PFSK-1 (cell line): ENCODE results near the gene NOTCH2.

Source experiments
- FOXP2 ChIP-seq: optimal IDR thresholded peaks from 2 replicates; pipeline ENCODE3; 2011; ENCODE audit warnings: borderline replicate concordance, control low read depth, inconsistent platforms; ENCODE audit not compliant: insufficient read depth; ENCODE audit errors: extremely low read length, extremely low read depth
- POLR2AphosphoS5 ChIP-seq: IDR thresholded peaks from 2 replicates; pipeline ENCODE4 v1.6.1; 2012; ENCODE audit warnings: low read depth, mild to moderate bottlenecking, control low read depth, low read length, moderate library complexity
- SIN3A ChIP-seq: IDR thresholded peaks from 2 replicates; pipeline ENCODE4 v1.6.1; 2012; ENCODE audit warnings: mild to moderate bottlenecking, low read length, moderate library complexity, borderline replicate concordance; ENCODE audit not compliant: insufficient read depth
- TAF1 ChIP-seq: IDR thresholded peaks from 2 replicates; pipeline ENCODE4 v1.6.1; 2012; ENCODE audit warnings: low read length, control low read depth, borderline replicate concordance; ENCODE audit not compliant: insufficient read depth
- TF ChIP-seq, protein P1 (sequence below), 2 experiments: IDR thresholded peaks; 2 replicates each; pipeline versions ENCODE4 v1.6.1 to v1.8.0; 2011 to 2012; ENCODE audit warnings: low read depth in 2 of 2, low read length in 2 of 2, control low read depth in 1 of 2, inconsistent platforms in 1 of 2, mild to moderate bottlenecking in 1 of 2, moderate library complexity in 1 of 2; ENCODE audit not compliant: insufficient read depth in 1 of 2

NOTCH2 gene

DNA sequence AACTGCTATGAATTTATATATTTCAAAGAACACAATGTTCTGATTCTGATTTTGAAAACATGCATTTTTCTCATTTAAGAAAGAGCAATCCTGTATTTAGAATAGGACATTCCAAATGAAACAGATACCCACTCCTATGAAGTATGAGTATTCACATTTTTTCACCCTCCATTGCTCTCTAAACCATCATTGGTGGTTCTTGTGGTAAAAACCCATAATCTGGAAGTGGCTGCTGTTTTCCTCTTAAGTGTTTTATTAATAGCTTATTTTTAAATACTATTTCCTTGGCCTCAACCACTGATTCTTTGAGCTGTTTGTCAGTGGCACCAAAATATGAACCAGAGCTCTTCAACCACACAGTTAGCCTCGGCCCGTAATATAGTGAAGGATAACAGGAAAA is 113.2 kb downstream of the NOTCH2 start:
- no peak for TF ChIP-seq POLR2AphosphoS5
- TF ChIP-seq SIN3A = no peak

DNA sequence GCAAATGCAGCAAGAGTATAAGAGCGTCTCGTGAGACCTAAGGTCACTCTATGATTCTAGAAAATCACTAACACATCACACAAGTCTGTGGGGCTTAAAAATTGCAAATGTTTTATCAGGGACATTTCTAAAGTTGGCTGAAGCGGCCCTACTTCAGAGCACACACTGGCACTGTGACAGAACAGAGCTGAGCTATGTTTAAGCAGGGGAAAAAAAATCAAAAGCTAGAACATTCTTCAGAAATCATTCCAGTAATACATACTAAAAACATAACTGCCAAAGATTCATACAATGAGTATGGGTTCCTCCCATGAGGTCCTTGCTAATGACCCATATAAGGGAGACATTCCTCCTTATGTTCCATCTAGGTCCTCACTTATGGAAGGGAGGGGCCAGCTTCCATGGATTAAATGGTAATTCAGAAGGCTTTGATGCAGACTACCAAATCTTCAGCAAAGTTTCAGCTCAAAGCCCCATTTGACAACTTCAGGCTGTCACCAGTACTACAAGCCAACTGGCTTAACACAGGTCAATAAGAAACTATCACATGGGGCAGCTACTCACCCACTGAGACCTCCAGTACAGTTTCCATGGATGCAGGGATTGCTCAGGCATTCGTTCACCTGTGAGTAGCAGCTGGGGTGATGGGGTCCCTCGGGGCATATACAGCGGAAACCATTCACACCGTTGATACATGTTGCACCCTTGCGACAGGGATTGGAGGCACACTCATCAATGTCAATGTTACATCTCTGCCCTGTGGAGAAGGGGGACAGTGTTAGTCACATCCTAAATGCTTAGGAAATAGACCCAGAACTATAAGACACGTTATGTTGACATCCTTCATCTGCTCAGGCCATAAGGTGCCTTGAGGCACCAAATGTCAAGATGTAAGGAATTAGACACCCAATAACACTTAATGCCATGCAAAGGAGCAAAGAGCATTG is 114.7 kb downstream of the NOTCH2 start:
- TF ChIP-seq, protein P1, sequence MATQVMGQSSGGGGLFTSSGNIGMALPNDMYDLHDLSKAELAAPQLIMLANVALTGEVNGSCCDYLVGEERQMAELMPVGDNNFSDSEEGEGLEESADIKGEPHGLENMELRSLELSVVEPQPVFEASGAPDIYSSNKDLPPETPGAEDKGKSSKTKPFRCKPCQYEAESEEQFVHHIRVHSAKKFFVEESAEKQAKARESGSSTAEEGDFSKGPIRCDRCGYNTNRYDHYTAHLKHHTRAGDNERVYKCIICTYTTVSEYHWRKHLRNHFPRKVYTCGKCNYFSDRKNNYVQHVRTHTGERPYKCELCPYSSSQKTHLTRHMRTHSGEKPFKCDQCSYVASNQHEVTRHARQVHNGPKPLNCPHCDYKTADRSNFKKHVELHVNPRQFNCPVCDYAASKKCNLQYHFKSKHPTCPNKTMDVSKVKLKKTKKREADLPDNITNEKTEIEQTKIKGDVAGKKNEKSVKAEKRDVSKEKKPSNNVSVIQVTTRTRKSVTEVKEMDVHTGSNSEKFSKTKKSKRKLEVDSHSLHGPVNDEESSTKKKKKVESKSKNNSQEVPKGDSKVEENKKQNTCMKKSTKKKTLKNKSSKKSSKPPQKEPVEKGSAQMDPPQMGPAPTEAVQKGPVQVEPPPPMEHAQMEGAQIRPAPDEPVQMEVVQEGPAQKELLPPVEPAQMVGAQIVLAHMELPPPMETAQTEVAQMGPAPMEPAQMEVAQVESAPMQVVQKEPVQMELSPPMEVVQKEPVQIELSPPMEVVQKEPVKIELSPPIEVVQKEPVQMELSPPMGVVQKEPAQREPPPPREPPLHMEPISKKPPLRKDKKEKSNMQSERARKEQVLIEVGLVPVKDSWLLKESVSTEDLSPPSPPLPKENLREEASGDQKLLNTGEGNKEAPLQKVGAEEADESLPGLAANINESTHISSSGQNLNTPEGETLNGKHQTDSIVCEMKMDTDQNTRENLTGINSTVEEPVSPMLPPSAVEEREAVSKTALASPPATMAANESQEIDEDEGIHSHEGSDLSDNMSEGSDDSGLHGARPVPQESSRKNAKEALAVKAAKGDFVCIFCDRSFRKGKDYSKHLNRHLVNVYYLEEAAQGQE (IDR thresholded peaks at IDR 0.05; ENCODE audit: insufficient read depth in 1 of 2, low read depth in 2 of 2, low read length in 2 of 2) = no peak
- no peak for TF ChIP-seq SIN3A
- TF ChIP-seq FOXP2 = no peak
- no peak for TF ChIP-seq TAF1
- no peak for TF ChIP-seq POLR2AphosphoS5

DNA sequence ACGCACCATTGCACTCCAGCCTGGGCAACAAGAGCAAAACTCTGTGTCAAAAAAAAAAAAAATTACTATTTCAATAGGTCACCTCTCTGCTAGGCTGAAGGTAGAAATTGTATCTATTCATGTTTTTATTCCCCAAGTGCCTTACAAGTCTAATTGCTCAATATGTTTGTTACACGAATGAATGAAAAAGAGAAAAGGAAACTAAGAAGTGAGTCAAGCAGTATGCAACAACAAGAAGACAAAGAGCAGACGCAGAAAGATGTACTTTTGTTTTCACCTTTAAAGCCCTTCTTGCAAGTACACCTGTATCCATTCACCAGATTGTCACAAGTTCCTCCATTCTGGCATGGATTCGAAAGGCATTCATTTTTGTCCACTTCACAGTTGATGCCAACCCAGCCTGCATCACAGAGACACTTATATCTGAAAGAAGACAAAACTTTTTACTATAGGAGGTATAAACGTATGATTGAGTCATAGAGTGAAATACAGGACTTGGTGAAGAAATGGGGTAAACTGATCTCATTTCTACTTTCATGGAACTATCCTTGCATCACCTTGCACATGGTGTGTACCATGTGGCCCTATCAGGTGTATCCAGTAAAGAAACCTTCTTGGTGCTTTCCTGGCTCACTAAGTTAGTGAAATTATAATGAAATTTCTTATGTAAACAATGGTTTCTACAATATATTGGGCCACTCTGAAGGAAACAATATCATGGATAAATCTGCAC is 116.0 kb downstream of the NOTCH2 start:
- TF ChIP-seq SIN3A = no peak
- no peak for TF ChIP-seq TAF1
- TF ChIP-seq, protein P1 (IDR thresholded peaks at IDR 0.05; ENCODE audit: insufficient read depth in 1 of 2, low read depth in 2 of 2, low read length in 2 of 2) = no peak
- TF ChIP-seq POLR2AphosphoS5 = no peak
- TF ChIP-seq FOXP2 = no peak

DNA sequence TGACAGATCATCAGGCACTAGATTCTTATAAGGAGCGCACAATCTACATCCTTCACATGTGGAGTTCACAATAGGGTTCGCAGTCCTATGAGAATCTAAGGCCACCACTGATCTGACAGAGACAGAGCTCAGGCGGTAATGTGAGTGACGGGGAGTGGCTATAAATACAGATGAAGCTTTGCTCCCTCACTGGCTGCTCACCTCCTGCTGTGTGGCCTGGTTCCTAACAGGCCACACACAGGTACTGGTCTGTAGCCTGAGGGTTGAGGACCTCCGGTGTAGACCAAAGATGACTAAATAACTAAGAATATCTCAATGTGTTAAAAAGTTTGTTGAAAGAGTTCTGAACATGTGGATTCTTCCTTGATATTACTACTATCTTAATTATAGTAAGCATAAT is 117.0 kb downstream of the NOTCH2 start:
- no peak for TF ChIP-seq FOXP2
- TF ChIP-seq TAF1 = no peak
- TF ChIP-seq, protein P1 (IDR thresholded peaks at IDR 0.05; ENCODE audit: insufficient read depth in 1 of 2, low read depth in 2 of 2, low read length in 2 of 2) = no peak
- no peak for TF ChIP-seq POLR2AphosphoS5
- TF ChIP-seq SIN3A = no peak

DNA sequence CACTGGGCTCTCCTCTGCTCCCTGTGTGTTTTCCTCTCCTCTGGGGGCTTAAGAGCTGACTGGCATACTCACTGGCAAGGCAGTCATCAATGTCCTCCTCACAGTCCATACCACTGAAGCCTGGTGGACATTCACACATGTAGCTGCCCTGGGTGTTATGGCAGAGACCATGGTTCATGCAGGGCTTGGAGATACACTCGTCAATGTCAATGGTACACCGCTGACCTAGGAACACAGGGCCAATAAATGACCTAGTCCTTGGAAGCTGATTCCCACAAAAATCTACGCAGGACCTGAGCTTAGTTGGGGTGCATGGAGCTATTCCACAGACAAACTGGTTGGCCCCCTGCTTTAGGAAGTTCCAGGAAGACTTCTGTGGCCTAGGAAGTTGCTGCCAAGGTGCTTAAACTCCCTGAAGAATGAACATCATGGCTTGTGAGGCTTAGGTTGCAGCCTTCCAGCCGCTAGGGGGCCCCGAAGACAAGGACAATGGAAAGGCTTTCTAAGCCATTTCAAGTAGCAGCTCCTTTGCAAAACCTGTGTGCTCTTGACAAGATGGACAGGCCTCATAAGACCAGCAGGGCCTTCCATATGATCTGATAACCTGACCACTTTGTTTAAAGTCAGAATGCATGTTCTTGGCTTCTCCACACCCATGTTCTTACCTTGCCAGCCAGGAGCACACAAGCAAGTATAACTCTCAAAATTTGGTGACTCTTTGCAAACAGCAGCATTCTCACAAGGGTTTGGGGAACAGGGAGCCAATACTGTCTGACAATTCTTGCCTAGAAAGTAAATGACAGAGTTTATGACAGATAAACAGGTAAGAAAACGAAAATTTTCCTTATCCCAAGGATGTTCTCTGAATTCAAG is 120.9 kb downstream of the NOTCH2 start:
- TF ChIP-seq, protein P1 (IDR thresholded peaks at IDR 0.05; ENCODE audit: insufficient read depth in 1 of 2, low read depth in 2 of 2, low read length in 2 of 2) = no peak
- no peak for TF ChIP-seq FOXP2
- no peak for TF ChIP-seq POLR2AphosphoS5
- TF ChIP-seq TAF1 = no peak
- no peak for TF ChIP-seq SIN3A
